HG03039 (cell line): ENCODE measurements around the gene IFT57.
"Not testable (repeated sequence)": the region's sequence is repeated elsewhere in the genome, so short reads cannot be mapped to it uniquely, and the experiment has no call there.

Source experiments
- ATAC-seq: cut with Tn5 transposase; IDR thresholded peaks from one replicate; pipeline ENCODE4 v1.9.1; 2021; ENCODE audit warnings: mild to moderate bottlenecking, moderate library complexity; ENCODE audit not compliant: unreplicated experiment

Gene IFT57

GRCh38 chr3:108221911-108222852 is at the start of gene IFT57:
Gene IFT57 (minus strand): TSS chr3:108222424. CDS start chr3:108222322, 102 bp downstream.
- peak; percentile 95 for ATAC-seq

- ATAC-seq, result no peak
These were observed 49.4 kb upstream of the IFT57 start for GRCh38 chr3:108271626-108272025.

GRCh38 chr3:108268235-108268634 is 46.0 kb upstream of the IFT57 start:
- not testable (repeated sequence) for ATAC-seq

GRCh38 chr3:108264534-108265298 is 42.5 kb upstream of the IFT57 start:
- ATAC-seq, result not testable (repeated sequence)

GRCh38 chr3:108255131-108255530 is 32.9 kb upstream of the IFT57 start:
- ATAC-seq, result no peak

- ATAC-seq, result no peak
These were observed 29.6 kb upstream of the IFT57 start for GRCh38 chr3:108251844-108252243.

GRCh38 chr3:108251265-108251664 is 29.0 kb upstream of the IFT57 start:
- ATAC-seq, result no peak

GRCh38 chr3:108250626-108251025 is 28.4 kb upstream of the IFT57 start:
- ATAC-seq, result no peak

GRCh38 chr3:108243243-108243642 is 21.0 kb upstream of the IFT57 start:
- no peak for ATAC-seq

GRCh38 chr3:108242776-108243175 is 20.6 kb upstream of the IFT57 start:
- ATAC-seq, result no peak

GRCh38 chr3:108241721-108242120 is 19.5 kb upstream of the IFT57 start:
- no peak for ATAC-seq

GRCh38 chr3:108241146-108241545 is 18.9 kb upstream of the IFT57 start:
- no peak for ATAC-seq

GRCh38 chr3:108239082-108239481 is 16.9 kb upstream of the IFT57 start:
- ATAC-seq, result no peak

- no peak for ATAC-seq
These were observed 13.1 kb upstream of the IFT57 start for GRCh38 chr3:108235290-108235689.

GRCh38 chr3:108234387-108234957 is 12.2 kb upstream of the IFT57 start:
- no peak for ATAC-seq

- ATAC-seq, result no peak
These were observed 6.1 kb upstream of the IFT57 start for GRCh38 chr3:108228286-108228685.

- no peak for ATAC-seq
These were observed 4.9 kb upstream of the IFT57 start for GRCh38 chr3:108227131-108227530.

GRCh38 chr3:108225221-108225620 is 3.0 kb upstream of the IFT57 start:
- ATAC-seq, result no peak

GRCh38 chr3:108223928-108224327 is 1.7 kb upstream of the IFT57 start:
- ATAC-seq, result no peak

- no peak for ATAC-seq
These were observed 785 bp upstream of the IFT57 start for GRCh38 chr3:108222853-108223565.

GRCh38 chr3:108221393-108221792 is 831 bp downstream of the IFT57 start:
- no peak for ATAC-seq
